GM12874 (cell line): Measurements from ENCODE around the gene C16orf95.
A peak's percentile ranks its signal among the peaks of the same experiment; 100 is the strongest.

Experiments
- CTCF ChIP-seq: IDR thresholded peaks from 2 replicates; pipeline ENCODE4 v1.5.1; 2011; ENCODE audit warnings: low read depth, mild to moderate bottlenecking, control low read depth, low read length, moderate library complexity; ENCODE audit not compliant: insufficient read depth

The C16orf95 gene

DNA sequence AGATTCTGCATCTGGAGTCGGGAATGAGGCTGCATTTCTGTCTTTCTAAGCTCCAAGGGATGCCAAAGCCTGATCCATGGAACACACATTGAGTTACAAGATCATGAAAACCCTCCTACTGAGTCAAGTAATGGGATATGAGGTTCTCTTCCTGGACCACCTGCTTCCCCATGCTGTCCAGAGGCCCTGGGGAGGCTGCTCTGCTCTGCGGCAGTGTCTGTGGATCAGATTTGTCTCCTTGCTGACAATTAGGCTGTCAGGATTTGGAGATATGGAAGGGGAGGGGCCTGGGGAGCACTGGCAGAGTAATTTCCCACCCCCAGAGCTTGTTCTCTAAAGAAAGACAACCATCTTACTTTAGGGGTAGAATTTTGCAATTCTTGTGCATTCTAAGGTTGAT lies 33.0 kb downstream of the C16orf95 start:
- TF ChIP-seq CTCF: no peak

GRCh38 chr16:87279094-87279658 lies 38.0 kb downstream of the C16orf95 start:
- TF ChIP-seq CTCF: no peak

GRCh38 chr16:87278191-87279093 lies 38.8 kb downstream of the C16orf95 start:
- peak; percentile 82 for TF ChIP-seq CTCF

DNA sequence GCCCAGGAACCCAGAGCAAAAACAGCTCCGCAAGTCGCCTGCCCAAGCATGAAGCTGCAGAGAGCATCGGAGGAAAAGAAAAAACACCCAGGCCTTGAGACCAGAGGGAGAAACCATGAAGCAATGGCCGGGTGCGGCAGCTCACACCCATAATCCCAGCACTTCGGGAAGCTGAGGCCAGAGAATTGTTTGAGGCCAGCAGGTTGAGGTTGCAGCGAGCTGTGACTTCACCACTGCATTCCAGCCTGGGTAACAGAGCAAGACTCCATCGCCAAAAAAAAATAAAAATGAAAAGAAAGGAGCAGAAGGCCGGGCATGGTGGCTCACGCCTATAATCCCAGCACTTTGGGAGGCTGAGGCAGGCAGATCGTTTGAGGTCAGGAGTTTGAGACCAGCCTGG lies 40.3 kb downstream of the C16orf95 start:
- TF ChIP-seq CTCF: no peak

- TF ChIP-seq CTCF: no peak
Measured at GRCh38 chr16:87276091-87276701, 41.0 kb downstream of the C16orf95 start.

GRCh38 chr16:87274794-87275193 lies 42.4 kb downstream of the C16orf95 start:
- no peak for TF ChIP-seq CTCF

DNA sequence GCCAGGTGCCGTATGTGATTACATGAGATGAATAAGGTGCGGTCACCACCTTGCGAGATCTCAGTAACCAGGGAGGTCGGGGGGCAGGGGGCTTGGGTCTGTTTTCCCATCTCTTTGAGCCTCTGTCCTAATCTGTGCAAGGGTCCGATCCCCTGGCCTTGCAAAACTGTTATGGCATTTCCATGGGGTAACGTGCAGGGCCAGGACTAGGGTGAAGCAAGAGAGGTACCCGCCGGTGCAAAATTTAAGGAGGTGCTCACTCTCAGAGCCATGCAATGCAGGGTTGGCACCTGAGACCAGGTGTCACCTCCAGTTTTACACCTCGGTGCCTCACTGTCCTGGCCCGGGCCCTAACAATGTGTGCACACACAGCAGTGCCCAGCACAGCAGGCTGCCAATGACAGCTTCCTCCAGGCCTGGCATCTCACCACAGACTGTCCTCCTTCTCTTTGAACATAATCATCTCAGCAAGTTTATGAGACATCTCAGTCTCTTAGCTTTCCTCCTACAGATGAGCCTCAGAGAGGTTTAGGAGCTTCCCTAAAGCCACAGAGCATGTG lies 43.6 kb downstream of the C16orf95 start:
- no peak for TF ChIP-seq CTCF
